Measurements from ENCODE around the gene PAQR5.

The PAQR5 gene

DNA sequence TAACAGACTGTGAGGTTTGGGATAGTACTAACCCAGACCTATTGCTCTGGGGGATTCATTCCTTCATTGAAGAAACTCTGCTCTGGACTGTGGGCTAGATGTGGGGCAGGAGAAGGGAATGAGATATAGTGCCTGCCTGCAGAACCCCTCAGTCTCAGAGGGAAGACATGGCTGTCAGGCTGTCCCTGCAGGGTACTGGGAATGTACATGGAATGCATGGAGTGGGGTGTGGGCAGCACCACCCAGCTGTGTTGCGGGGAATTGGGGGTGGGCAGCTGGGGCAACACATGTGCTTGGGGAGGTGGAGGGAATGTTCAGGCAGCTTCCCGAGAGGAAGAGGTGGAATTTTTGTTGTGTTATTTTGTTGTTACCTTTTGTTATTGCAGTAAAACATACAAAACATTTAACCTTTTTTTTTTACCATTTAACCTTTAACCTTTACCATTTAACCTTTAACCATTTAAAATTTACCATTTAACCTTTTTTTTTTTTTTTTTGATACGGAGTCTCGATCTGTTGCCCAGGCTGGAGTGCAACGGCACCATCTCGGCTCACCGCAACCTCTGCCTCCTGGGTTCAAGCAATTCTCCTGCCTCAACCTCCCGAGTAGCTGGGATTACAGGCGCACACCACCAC lies 7.3 kb downstream of the PAQR5 start:
- Histone ChIP-seq H3K79me2 (ENCODE audit: insufficient read depth, low read length) (no peaks in the 10 kb centered on the region), H3K27ac (ENCODE audit: low read depth, low read length, poor library complexity, severe bottlenecking) (no peak overlapping the region), H3K9me2 (ENCODE audit: low read depth, low read length) (no peaks in the 10 kb centered on the region), H3K9ac (ENCODE audit: low read length) (no peak overlapping the region), H2AFZ (ENCODE audit: low read length) (no peak overlapping the region), H3K4me1 (ENCODE audit: insufficient read depth, low read length, severe bottlenecking) (no peaks in the 10 kb centered on the region), H3K4me3 (ENCODE audit: low read depth, low read length, poor library complexity, severe bottlenecking) (no peak overlapping the region), H3K36me3 (ENCODE audit: insufficient read depth, low read length) (no peaks in the 10 kb centered on the region), H3F3A (ENCODE audit: insufficient read depth, low read length) (no peaks in the 10 kb centered on the region), H4K20me1 (ENCODE audit: insufficient read depth, low read length) (no peaks in the 10 kb centered on the region), H3K9me3 (ENCODE audit: low read length) (no peaks in the 10 kb centered on the region), H3K27me3 (ENCODE audit: insufficient read depth, low read length) (no peaks in the 10 kb centered on the region), H3K4me2 (ENCODE audit: low read length) (no peak overlapping the region)
- TF ChIP-seq, protein P1, sequence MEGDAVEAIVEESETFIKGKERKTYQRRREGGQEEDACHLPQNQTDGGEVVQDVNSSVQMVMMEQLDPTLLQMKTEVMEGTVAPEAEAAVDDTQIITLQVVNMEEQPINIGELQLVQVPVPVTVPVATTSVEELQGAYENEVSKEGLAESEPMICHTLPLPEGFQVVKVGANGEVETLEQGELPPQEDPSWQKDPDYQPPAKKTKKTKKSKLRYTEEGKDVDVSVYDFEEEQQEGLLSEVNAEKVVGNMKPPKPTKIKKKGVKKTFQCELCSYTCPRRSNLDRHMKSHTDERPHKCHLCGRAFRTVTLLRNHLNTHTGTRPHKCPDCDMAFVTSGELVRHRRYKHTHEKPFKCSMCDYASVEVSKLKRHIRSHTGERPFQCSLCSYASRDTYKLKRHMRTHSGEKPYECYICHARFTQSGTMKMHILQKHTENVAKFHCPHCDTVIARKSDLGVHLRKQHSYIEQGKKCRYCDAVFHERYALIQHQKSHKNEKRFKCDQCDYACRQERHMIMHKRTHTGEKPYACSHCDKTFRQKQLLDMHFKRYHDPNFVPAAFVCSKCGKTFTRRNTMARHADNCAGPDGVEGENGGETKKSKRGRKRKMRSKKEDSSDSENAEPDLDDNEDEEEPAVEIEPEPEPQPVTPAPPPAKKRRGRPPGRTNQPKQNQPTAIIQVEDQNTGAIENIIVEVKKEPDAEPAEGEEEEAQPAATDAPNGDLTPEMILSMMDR (IDR thresholded peaks at IDR 0.05; ENCODE audit: low read length), result no peak
- TF ChIP-seq EZH2 (IDR thresholded peaks at IDR 0.05; ENCODE audit: borderline replicate concordance, low read length), result no peak

DNA sequence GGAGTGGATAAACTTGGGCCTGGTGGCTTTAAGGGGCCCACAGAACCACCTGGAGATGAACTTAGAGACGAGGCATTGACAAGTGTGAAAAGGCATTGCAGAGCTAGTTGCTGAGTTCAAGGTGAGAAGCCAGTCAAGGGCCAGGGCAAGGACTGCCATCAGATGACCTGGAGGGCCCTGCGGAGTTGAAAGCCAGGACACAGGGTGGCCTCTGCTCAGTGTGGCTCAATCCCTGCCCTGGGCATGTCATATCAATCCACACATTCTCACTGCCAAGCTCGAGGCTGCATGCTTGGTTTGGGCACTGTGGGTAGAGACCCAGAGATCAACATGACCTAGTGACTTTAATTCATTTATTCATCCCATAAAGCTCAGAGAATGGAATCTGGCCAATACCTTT lies 9.2 kb downstream of the PAQR5 start:
- Histone ChIP-seq H3K27me3 (ENCODE audit: insufficient read depth, low read length) (no peaks in the 10 kb centered on the region), H4K20me1 (ENCODE audit: insufficient read depth, low read length) (no peaks in the 10 kb centered on the region), H3F3A (ENCODE audit: insufficient read depth, low read length) (no peaks in the 10 kb centered on the region), H3K27ac (ENCODE audit: low read depth, low read length, poor library complexity, severe bottlenecking) (no peak overlapping the region), H3K4me2 (ENCODE audit: low read length) (no peak overlapping the region), H2AFZ (ENCODE audit: low read length) (no peak overlapping the region), H3K9ac (ENCODE audit: low read length) (no peak overlapping the region), H3K79me2 (ENCODE audit: insufficient read depth, low read length) (no peaks in the 10 kb centered on the region), H3K9me2 (ENCODE audit: low read depth, low read length) (no peaks in the 10 kb centered on the region), H3K4me1 (ENCODE audit: insufficient read depth, low read length, severe bottlenecking) (no peaks in the 10 kb centered on the region), H3K36me3 (ENCODE audit: insufficient read depth, low read length) (no peaks in the 10 kb centered on the region), H3K4me3 (ENCODE audit: low read depth, low read length, poor library complexity, severe bottlenecking) (no peak overlapping the region), H3K9me3 (ENCODE audit: low read length) (no peaks in the 10 kb centered on the region)
- TF ChIP-seq EZH2 (IDR thresholded peaks at IDR 0.05; ENCODE audit: borderline replicate concordance, low read length), result no peak
- TF ChIP-seq, protein P1 (IDR thresholded peaks at IDR 0.05; ENCODE audit: low read length), result no peak

DNA sequence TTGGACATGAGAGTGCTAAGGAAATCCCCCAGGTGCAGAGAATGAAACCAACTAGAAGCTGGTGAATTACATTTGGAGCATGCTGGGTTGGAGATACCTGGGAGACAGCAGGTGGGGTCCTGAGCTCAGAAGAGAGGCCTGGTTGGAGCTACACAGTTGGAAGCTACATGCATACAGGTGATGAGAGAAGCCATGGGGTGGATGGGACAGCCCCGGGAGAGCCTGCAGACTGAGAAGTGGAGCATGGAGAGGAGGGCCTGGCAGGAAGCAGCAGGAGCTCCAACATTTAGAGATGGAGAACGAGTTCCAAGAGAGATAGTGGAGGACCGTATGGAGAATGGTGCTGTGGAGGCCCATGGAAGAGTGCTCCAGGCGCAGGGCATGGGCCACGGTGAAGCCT lies 10.2 kb downstream of the PAQR5 start:
- Histone ChIP-seq H3K4me2 (ENCODE audit: low read length) (no peak overlapping the region), H3K27me3 (ENCODE audit: insufficient read depth, low read length) (no peaks in the 10 kb centered on the region), H2AFZ (ENCODE audit: low read length) (no peak overlapping the region), H3K9ac (ENCODE audit: low read length) (no peak overlapping the region), H3K27ac (ENCODE audit: low read depth, low read length, poor library complexity, severe bottlenecking) (no peak overlapping the region), H3K9me3 (ENCODE audit: low read length) (no peaks in the 10 kb centered on the region), H3K36me3 (ENCODE audit: insufficient read depth, low read length) (no peaks in the 10 kb centered on the region), H3K79me2 (ENCODE audit: insufficient read depth, low read length) (no peaks in the 10 kb centered on the region), H3K9me2 (ENCODE audit: low read depth, low read length) (no peaks in the 10 kb centered on the region), H3F3A (ENCODE audit: insufficient read depth, low read length) (no peaks in the 10 kb centered on the region), H4K20me1 (ENCODE audit: insufficient read depth, low read length) (no peaks in the 10 kb centered on the region), H3K4me3 (ENCODE audit: low read depth, low read length, poor library complexity, severe bottlenecking) (no peak overlapping the region), H3K4me1 (ENCODE audit: insufficient read depth, low read length, severe bottlenecking) (no peaks in the 10 kb centered on the region)
- no peak for TF ChIP-seq EZH2 (IDR thresholded peaks at IDR 0.05; ENCODE audit: borderline replicate concordance, low read length)
- TF ChIP-seq, protein P1 (IDR thresholded peaks at IDR 0.05; ENCODE audit: low read length), result no peak

Data from OCI-LY1 (cell line).